DOHH2 (cell line): ENCODE measurements around the gene MACROD2.

ENCODE experiments used
- H3F3A ChIP-seq: fragments of 200-600 bp; sonication (generic), shearing (Covaris generic); 2 replicates; pipeline ENCODE4 v1.6.0; 2016; ENCODE audit warnings: antibody characterized with exemption, mild to moderate bottlenecking; ENCODE audit not compliant: control insufficient read depth, insufficient read depth
- H3K27ac ChIP-seq: fragments of 200-600 bp; sonication (generic); 2 replicates; pipeline ENCODE4 v1.5.1; 2014; ENCODE audit warnings: low read depth, mild to moderate bottlenecking, low read length, moderate library complexity
- H3K27me3 ChIP-seq: fragments of 200-600 bp; sonication (generic); 2 replicates; pipeline ENCODE4 v1.6.1; 2014; ENCODE audit warnings: mild to moderate bottlenecking, low read length, mixed read lengths; ENCODE audit not compliant: control insufficient read depth
- H3K36me3 ChIP-seq: fragments of 200-600 bp; sonication (generic); 2 replicates; pipeline ENCODE4 v1.6.1; 2014; ENCODE audit warnings: mild to moderate bottlenecking, low read length, moderate library complexity, mixed read lengths; ENCODE audit not compliant: control insufficient read depth
- H3K4me1 ChIP-seq: fragments of 200-600 bp; sonication (generic); 2 replicates; pipeline ENCODE4 v1.6.1; 2014; ENCODE audit warnings: mild to moderate bottlenecking, low read length, mixed read lengths; ENCODE audit not compliant: control insufficient read depth
- H3K4me2 ChIP-seq: fragments of 200-600 bp; sonication (generic); 2 replicates; pipeline ENCODE4 v1.6.0; 2014; ENCODE audit warnings: mild to moderate bottlenecking, low read length, moderate library complexity
- H3K4me3 ChIP-seq: fragments of 200-600 bp; sonication (generic); 2 replicates; pipeline ENCODE4 v1.5.1; 2014; ENCODE audit warnings: mild to moderate bottlenecking, low read length, mixed read lengths
- H3K79me2 ChIP-seq: fragments of 200-600 bp; sonication (generic); 2 replicates; pipeline ENCODE4 v1.6.1; 2014; ENCODE audit warnings: mild to moderate bottlenecking, low read length, mixed read lengths; ENCODE audit not compliant: control insufficient read depth
- H3K9me2 ChIP-seq: fragments of 200-600 bp; sonication (generic); replicated peaks from 2 replicates; pipeline ENCODE4 v1.6.1; 2014; ENCODE audit warnings: mild to moderate bottlenecking, low read length, mixed read lengths; ENCODE audit not compliant: control insufficient read depth
- H3K9me3 ChIP-seq: fragments of 200-600 bp; sonication (generic); 2 replicates; pipeline ENCODE4 v1.6.1; 2014; ENCODE audit warnings: antibody characterized with exemption, low read length, mixed read lengths; ENCODE audit not compliant: control insufficient read depth, insufficient read depth
- H4K20me1 ChIP-seq: fragments of 200-600 bp; sonication (generic); 2 replicates; pipeline ENCODE4 v1.6.0; 2014; ENCODE audit warnings: low read depth, mild to moderate bottlenecking, antibody characterized with exemption, low read length, moderate library complexity; ENCODE audit not compliant: control insufficient read depth, insufficient read depth
- EZH2phosphoT487 ChIP-seq: fragments of 200-600 bp; sonication (generic); IDR thresholded peaks from 2 replicates; pipeline ENCODE4 v1.6.1; 2017; ENCODE audit warnings: borderline replicate concordance, mild to moderate bottlenecking, antibody characterized with exemption, low read length, moderate library complexity, mixed read lengths
- TF ChIP-seq, protein P1 (sequence below): fragments of 200-600 bp; sonication (generic); IDR thresholded peaks from one replicate; pipeline ENCODE4 v1.5.1; 2014; ENCODE audit warnings: antibody characterized with exemption, mild to moderate bottlenecking, low read depth, low read length; ENCODE audit not compliant: poor library complexity, severe bottlenecking

Gene MACROD2

DNA sequence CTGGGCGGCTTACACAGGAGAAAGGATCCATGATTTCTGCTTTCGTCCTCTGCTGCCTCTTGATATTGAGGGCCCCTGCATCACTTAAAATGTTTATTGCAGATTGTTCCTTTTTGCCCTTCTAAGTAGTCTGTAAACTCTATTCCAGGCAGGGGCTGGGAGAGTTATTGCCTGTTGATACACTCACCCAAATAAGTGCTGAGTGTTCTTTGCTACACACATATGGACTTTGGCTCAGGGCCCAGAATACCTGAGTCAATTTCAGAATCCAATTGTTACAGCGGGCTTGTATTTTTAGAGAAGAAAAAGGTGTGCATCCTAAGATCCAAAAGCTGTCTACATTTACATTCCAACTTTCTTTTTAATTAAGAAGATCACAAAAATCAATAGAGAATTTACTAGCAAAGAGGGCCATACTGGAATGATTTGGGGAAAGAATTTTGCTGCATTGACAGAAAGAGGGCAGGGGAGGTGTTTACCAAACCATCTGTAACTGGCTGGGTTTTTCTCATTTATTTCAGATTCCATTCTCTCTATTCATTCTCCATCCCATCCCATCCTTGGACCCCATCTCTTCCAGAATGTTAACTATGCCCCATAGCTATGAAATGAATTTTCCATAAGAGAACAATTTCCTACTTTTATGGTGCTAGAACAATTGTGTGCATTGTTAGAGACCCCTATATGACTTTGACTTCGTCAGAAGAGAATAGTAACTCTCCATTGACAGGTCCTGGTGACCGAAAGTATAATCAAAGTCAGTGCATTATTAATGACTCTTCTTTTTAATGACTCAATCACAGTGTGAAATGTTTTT is 1302.0 kb downstream of the MACROD2 start:
- Histone ChIP-seq H3K27ac (no peak overlapping the region), H3K36me3 (no peaks in the 10 kb centered on the region), H3K4me2 (no peak overlapping the region), H3K9me2 (no peaks in the 10 kb centered on the region), H3K9me3 (peaks cover 4% of the 10 kb centered on the region; the same call in 1 of the 2 replicates), H4K20me1 (no peaks in the 10 kb centered on the region), H3K4me3 (no peak overlapping the region), H3K27me3 (no peaks in the 10 kb centered on the region), H3K4me1 (peaks cover 15% of the 10 kb centered on the region), H3K79me2 (no peaks in the 10 kb centered on the region), H3F3A (no peaks in the 10 kb centered on the region)
- no peak for TF ChIP-seq EZH2phosphoT487
- TF ChIP-seq, protein P1, sequence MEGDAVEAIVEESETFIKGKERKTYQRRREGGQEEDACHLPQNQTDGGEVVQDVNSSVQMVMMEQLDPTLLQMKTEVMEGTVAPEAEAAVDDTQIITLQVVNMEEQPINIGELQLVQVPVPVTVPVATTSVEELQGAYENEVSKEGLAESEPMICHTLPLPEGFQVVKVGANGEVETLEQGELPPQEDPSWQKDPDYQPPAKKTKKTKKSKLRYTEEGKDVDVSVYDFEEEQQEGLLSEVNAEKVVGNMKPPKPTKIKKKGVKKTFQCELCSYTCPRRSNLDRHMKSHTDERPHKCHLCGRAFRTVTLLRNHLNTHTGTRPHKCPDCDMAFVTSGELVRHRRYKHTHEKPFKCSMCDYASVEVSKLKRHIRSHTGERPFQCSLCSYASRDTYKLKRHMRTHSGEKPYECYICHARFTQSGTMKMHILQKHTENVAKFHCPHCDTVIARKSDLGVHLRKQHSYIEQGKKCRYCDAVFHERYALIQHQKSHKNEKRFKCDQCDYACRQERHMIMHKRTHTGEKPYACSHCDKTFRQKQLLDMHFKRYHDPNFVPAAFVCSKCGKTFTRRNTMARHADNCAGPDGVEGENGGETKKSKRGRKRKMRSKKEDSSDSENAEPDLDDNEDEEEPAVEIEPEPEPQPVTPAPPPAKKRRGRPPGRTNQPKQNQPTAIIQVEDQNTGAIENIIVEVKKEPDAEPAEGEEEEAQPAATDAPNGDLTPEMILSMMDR: no peak

DNA sequence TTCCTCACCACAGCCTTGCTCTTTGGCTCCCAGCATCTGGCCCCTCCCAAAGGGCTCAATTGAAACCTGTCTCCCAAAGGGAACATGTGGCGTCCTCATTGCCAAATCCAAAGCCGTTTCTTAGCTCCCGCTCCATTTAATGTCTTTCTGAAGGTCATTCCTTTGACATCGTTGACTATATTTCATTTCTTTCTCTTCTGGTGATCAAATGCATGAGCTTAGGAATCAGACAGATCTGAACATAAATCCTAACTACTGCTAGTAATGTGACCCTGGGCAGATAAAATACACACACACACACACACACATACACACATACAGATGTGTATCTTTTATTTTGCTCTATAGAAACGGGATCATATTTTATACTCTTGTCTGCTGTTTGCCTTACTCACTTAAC is 1306.8 kb downstream of the MACROD2 start:
- H3K27me3 ChIP-seq: no peaks in the 10 kb centered on the region
- TF ChIP-seq, protein P1: no peak
- TF ChIP-seq EZH2phosphoT487: no peak
- no peaks in the 10 kb centered on the region for H3K9me2 ChIP-seq
- no peak overlapping the region for H3K27ac ChIP-seq
- H3K4me2 ChIP-seq: no peak overlapping the region
- H3K4me3 ChIP-seq: no peak overlapping the region
- H3F3A ChIP-seq: no peaks in the 10 kb centered on the region
- no peaks in the 10 kb centered on the region for H3K79me2 ChIP-seq
- no peaks in the 10 kb centered on the region for H3K9me3 ChIP-seq
- no peaks in the 10 kb centered on the region for H4K20me1 ChIP-seq
- H3K4me1 ChIP-seq: peaks cover 8% of the 10 kb centered on the region; the same call in 1 of the 2 replicates
- no peaks in the 10 kb centered on the region for H3K36me3 ChIP-seq

DNA sequence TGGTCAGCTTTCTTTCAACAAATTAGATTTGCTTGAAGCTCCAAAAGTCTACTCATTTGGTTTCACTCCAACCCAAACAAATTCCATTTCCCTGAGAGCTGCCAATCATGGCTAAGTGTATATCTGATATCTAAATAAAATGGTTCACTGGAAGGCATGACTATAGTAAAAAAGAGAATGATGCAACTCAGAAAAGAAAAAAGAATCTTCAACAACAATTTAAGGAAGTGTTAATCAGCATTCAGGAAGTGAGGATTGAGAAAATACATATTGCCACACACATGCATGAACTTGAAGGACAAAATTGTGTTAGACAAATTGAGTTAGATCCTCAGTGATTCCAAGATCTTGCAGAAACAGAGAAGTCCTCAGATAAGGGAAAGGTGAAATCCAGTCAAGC is 1315.0 kb downstream of the MACROD2 start:
- Histone ChIP-seq H3K4me3 (no peak overlapping the region), H3F3A (no peaks in the 10 kb centered on the region), H3K36me3 (no peaks in the 10 kb centered on the region), H3K9me3 (no peaks in the 10 kb centered on the region), H3K79me2 (no peaks in the 10 kb centered on the region), H4K20me1 (no peaks in the 10 kb centered on the region), H3K4me2 (no peak overlapping the region), H3K27ac (no peak overlapping the region), H3K9me2 (no peaks in the 10 kb centered on the region), H3K4me1 (peaks cover 15% of the 10 kb centered on the region), H3K27me3 (no peaks in the 10 kb centered on the region)
- TF ChIP-seq, protein P1: no peak
- no peak for TF ChIP-seq EZH2phosphoT487
